Occipital lobe (tissue), 2 donors: Measurements from ENCODE around the gene ANKRD30A. TPM values are rescaled to one million over a fixed set of nuclear protein-coding genes. Genes with fewer than 3 reads are reported as not detected.

ENCODE experiments used
- small RNA-seq: library from RNA; depleted of rRNA; stranded (forward); fragments of <200 nt; gene quantifications from one replicate; pipeline ENCODE3, GENCODE V24; 2014
- total RNA-seq: library from RNA; depleted of rRNA; stranded (reverse); fragments of >200 nt; gene quantifications from one replicate; pipeline ENCODE4 v1.2.3, GENCODE V29; 2014

The ANKRD30A gene
- total RNA-seq, 1 donor from 2014 or later = not detected

Small RNA genes lying within 50 kb of the gene (small RNA-seq; reads per million reads assigned to genes)
- not detected for gene RF00019
- gene RN7SL314P = 0.09 reads per million
- not detected for gene RNU6-811P
